ENCODE data around the gene PTPRC.
"Not testable (repeated sequence)": the region's sequence is repeated elsewhere in the genome, so short reads cannot be mapped to it uniquely, and the experiment has no call there.

The PTPRC gene, protein sequence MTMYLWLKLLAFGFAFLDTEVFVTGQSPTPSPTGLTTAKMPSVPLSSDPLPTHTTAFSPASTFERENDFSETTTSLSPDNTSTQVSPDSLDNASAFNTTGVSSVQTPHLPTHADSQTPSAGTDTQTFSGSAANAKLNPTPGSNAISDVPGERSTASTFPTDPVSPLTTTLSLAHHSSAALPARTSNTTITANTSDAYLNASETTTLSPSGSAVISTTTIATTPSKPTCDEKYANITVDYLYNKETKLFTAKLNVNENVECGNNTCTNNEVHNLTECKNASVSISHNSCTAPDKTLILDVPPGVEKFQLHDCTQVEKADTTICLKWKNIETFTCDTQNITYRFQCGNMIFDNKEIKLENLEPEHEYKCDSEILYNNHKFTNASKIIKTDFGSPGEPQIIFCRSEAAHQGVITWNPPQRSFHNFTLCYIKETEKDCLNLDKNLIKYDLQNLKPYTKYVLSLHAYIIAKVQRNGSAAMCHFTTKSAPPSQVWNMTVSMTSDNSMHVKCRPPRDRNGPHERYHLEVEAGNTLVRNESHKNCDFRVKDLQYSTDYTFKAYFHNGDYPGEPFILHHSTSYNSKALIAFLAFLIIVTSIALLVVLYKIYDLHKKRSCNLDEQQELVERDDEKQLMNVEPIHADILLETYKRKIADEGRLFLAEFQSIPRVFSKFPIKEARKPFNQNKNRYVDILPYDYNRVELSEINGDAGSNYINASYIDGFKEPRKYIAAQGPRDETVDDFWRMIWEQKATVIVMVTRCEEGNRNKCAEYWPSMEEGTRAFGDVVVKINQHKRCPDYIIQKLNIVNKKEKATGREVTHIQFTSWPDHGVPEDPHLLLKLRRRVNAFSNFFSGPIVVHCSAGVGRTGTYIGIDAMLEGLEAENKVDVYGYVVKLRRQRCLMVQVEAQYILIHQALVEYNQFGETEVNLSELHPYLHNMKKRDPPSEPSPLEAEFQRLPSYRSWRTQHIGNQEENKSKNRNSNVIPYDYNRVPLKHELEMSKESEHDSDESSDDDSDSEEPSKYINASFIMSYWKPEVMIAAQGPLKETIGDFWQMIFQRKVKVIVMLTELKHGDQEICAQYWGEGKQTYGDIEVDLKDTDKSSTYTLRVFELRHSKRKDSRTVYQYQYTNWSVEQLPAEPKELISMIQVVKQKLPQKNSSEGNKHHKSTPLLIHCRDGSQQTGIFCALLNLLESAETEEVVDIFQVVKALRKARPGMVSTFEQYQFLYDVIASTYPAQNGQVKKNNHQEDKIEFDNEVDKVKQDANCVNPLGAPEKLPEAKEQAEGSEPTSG (N-terminal part only)

DNA sequence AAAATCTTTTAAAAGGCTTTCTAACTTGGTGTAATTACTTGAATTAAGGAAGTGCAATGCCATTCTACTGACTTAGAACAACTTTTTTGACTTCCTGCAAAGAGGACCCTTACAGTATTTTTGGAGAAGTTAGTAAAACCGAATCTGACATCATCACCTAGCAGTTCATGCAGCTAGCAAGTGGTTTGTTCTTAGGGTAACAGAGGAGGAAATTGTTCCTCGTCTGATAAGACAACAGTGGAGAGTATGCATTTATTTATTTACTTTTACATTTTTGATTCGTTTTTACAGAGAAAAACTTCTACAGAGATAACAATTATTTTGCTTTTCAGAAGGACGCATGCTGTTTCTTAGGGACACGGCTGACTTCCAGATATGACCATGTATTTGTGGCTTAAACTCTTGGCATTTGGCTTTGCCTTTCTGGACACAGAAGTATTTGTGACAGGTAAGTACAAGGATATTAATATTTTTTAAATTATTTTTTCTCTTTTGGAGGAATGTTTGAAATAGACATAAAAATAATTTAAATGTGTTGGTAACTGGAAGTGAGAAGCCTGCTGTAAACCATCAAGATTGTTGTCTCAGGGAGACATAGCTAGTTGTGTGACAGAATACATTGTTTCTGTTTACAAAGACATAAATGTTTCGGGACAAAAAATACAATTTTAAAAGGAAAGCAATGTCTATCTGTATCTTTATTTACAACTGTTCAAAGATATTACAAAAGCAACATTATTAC, at the start of gene PTPRC:
Gene PTPRC (plus strand): TSS at position 147 of the 742 bp plus-strand sequence. CDS start 229 bp downstream, at position 376.
- DNase-seq (ENCODE audit: low read depth in 2 of 2) = no peak

DNA sequence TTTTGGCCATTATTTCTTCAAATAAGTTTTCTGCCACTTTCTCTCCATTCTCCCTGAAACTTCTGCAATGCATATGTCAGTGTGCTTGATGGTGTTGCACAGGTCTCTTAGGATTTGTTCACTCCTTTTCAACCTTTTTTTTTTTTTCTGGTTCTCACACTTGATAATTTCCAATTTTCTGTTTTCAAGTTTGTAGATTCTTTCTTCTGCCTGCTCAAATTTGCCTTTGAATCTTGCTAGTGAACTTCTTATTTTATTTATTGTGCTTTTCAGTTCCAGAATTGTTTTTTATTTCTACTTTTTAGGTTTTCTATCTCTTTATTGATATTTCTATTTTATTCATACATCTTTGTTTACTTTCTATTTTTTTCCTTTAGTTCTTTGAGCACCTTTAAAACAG, 48.4 kb upstream of the PTPRC start:
- DNase-seq (ENCODE audit: low read depth in 2 of 2) = no peak

DNA sequence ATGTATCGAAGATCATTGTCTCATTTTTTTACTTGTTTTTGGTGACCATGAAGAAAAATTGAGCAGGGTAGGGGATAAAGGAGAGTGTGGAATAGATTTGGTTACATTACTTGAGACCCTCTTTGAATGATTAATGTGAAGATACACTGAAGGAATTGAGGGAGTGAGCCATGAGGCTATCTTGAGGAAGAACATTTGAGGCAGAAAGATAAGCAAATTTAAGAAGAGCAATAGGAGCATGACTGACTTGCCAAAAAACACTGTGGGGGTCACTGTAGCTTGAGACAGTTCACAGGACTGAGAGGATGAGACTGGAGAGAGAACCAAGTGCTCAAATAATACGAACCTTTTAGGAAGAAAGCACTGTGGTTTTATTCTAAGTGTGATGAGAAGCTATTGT, 43.1 kb upstream of the PTPRC start:
- DNase-seq (ENCODE audit: low read depth in 2 of 2) = no peak

DNA sequence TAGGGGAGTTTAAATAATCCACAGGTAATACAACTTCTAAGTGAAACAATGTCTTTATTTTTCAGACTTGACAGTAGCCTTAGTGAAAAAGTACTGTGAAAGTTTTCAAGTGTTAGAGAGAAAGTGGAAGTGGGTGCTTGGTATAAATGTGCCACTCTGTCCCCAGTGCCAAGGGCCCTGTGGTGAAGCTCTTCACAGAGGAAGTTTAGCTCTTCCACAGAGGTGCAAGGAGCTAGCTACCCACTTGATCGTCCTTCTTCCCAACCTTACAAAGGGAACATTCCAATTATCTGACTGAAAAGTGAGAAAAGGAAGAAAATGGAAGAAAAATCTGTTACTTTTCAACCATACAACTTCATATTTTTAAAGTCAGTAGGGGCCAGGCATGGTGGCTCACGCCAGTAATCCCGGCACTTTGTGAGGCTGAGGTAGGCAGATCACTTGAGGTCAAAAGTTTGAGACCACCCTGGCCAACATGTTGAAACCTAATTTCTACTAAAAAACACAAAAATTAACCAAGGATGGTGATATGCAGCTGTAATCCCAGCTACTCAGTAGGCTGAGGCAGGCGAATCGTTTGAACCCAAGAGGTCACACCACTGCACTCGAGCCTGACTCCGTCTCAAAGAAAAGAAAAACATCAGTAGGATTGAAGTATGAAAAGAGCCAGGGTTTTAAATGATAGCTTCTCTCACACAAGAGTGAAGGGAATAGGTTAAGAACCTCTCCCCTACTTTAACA, 41.0 kb upstream of the PTPRC start:
- DNase-seq (ENCODE audit: low read depth in 2 of 2) = no peak

DNA sequence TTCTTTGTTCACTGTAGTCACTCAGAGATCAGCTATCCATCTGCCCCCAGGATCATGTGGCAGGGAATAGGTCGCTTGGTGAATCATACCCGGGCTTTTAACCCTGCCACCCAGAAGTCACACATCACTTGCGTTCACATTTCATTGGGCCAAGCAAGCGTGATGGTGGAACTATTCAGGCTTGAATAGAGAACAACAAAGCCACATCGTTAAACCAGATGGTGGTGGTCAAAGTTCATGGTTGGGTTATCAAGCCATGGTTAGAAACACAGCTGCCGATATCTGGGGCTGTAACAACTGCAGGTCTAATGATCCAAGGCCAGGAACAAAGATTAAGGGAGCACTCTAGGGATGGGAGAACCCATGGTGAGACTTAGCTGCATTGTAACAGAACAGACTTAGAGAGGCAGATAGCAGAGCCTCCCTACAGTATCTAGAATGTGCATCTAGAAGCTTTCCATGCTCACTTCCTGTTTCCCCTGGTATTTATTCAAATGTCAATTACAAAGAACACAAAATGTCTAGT, 40.0 kb upstream of the PTPRC start:
- DNase-seq (ENCODE audit: low read depth in 2 of 2) = no peak

DNA sequence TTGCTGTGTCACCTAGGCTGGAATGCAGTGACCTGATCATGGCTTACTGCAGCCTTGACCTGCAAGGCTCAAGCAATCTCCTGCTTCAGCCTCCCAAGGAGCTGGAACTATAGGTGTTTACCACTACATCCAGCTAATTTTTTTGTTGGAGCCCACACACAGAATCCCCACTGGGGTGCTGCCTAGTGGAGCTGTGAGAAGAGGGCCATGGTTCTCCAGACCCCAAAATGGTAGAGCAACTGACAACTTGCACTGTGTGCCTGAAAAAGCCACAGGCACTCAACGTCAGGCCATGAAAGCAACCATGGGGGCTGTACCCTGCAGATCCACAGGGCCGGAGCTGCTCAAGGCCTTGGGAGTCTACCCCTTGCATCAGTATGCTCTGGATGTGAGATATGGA, 39.1 kb upstream of the PTPRC start:
- no peak for DNase-seq (ENCODE audit: low read depth in 2 of 2)

DNA sequence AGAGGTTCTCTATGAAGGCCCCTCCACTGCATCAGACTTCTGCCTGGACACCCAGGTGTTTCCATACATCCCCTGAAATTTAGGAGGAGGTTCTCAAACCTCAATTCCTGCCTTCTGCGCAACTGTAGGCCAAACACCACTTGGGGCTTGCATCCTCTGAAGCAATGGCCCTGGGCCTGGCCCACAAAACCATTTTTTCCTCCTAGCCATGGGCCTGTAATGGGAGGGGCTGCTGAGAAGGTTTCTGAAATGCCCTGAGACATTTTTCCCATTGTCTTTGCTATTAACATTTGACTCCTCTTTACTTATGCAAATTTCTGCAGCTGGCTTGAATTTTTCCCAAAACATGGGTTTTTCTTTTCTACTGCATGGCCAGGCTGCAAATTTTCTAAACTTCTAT, 37.9 kb upstream of the PTPRC start:
- DNase-seq (ENCODE audit: low read depth in 2 of 2) = no peak

DNA sequence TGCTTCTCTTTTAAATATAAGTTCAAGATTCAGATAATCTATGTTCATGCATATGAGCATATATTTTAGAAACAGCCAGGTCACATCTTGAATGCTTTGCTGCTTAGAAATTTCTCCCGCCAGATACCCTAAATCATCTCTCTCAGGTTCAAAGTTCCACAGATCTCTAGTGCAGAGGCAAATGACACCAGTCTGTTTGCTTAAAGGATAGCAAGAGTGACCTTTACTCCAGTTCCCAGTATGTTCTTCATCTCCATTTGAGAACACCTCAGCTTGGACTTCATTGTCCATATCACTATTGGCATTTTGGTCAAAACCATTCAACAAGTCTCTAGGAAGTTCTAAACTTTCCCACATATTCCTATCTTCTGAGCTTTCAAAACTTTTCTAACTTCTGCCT, 37.5 kb upstream of the PTPRC start:
- DNase-seq (ENCODE audit: low read depth in 2 of 2) = not testable (repeated sequence)

DNA sequence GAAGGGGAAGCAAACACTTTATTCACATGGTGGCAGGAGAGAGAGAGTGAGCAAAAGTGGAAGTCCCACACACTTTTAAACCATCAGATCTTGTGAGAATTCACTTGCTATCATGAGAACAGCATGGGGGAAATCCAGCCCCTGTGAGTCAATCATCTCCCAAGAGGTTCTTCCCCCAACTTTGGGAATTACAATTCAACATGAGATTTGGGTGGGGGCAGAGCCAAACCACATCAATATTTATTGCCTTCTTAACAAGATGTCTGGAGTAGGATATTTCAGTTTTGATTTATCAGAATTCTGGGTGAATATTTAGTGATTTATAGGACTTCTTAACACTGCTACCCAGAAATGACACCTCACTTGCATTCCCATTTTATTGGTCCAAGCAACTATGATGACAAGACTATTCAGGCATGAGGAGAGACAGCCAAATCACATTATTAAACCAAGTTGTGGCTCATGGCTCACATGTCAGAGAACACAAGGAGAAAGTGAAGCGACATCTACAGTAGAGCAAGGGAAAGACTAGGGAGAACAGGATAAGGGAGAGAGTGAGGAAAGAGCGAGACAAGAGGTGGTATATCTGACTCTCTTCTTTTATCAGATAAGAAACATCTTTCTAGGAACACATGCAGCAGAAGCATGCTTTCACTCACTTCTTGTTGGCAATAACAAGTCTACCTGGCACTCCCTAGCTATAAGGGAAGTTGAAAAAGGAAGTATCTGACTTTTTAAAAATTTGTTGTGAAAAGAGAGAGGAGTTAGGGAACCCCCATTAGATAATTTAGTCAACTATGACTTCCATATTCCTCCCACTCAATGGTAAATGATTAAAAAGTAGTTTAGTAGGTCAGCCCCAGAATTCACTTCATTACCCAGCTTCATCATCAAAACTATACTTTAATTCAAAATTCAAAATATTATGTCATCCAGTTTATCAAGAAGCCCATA, 36.6 kb upstream of the PTPRC start:
- no peak for DNase-seq (ENCODE audit: low read depth in 2 of 2)

DNA sequence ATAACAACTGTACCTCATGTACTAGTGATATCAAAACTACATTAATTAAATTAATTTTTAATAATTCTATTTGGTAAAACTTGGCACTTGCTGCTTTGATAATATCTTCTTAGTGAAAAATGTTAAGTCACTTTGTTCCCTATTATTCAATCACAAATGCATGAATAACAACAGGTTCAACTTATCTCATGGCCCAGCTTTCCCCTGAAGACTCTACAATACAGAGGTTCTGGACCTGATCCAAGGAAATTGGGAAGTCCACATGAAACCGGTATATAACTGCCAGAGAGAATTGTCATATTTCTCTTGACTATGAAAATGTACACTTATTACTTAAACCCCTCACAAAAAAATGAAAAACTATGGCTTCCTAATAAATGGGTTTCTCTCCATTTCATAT, 33.9 kb upstream of the PTPRC start:
- DNase-seq (ENCODE audit: low read depth in 2 of 2) = no peak

DNA sequence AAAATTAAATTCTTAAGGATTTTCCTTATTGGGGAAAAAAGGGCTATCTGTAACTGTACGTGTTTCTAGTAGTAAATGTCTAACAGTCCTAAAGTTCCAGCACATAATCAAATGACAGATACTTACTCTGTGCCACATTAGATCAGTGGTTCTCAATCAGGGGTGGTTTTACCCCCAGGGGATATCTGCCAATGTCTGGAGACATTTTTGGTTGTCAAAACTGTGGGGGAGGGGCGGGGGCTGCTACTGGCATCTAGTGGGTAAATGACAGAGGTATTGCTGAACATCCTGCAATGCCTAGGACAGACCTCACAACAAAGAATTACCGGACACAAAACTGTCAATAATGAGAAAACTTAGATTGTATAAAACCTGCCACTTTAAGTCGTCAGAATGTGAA, 33.4 kb upstream of the PTPRC start:
- no peak for DNase-seq (ENCODE audit: low read depth in 2 of 2)

DNA sequence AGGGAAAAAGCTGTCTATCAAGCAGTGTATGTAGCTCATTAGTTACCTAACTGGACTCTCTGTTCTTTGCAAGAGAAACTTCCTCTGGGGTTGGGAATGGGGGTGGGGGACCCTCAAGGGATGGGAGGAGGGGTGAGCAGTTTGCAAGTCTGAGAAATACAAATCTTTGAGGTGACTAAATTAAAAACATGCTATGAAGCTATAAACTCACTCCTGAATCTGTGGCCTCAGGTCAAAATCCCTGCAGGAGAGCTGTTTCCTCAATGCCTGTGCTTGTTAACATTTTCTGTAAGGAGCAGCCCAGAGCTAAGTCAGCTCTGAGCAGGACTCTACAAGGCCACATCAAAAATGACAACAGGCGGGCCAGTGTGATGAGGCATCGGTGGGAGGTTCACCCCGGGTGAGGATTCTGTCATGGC, 32.8 kb upstream of the PTPRC start:
- no peak for DNase-seq (ENCODE audit: low read depth in 2 of 2)

DNA sequence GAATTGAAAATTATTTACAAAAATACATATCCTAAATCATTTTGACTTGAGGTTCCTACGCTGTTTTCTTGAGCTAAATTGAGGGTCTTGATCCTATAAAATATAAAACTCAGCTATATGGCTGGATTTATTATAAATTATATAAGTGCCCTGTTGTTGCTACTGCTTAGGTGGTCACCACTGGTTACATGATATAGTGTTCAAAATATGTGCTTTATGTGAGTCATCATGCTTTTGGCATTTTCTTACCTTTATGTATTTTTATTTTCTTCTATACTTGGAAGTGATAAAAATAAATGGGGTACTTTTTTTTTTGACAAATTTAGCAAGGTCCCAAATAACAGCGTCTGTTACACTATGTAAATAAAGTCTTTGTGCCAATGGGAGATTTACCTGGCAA, 31.1 kb upstream of the PTPRC start:
- no peak for DNase-seq (ENCODE audit: low read depth in 2 of 2)

DNA sequence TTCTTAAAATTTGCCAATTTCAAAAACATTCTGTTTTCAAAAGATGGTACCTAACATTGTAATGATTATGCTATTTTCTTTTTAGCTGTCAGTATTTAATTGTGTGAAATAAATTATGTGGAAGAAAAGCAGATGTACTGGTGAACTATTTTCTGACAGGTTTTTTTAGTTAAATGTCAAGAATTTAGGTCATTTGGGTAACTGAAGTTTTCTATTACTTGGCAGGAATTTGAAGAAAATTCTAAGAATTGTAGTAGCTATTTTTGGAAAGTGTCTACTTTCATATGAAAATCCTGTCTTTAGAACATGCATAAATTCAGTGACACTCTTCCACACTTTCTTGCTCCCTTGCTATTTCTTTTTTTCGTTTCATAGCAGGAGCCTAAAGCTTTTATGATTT, 28.5 kb upstream of the PTPRC start:
- no peak for DNase-seq (ENCODE audit: low read depth in 2 of 2)

DNA sequence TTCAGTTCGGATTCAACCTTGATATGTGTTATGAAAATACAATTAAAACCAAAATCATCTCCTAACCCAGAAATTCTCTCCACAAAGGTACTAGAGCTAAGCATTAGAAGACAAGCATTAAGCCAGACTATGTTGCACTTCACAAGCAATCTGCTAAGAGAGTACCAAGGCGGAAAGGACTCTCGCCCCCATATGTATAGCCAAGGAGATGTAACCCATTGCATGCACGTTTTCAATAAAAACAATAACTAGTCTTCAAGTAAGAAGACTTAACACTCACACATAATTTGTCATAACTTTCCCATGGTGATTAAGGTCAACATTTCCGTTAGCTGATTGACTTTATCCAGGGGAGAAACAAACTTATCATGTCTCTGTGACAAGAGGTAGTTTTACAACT, 27.6 kb upstream of the PTPRC start:
- no peak for DNase-seq (ENCODE audit: low read depth in 2 of 2)

DNA sequence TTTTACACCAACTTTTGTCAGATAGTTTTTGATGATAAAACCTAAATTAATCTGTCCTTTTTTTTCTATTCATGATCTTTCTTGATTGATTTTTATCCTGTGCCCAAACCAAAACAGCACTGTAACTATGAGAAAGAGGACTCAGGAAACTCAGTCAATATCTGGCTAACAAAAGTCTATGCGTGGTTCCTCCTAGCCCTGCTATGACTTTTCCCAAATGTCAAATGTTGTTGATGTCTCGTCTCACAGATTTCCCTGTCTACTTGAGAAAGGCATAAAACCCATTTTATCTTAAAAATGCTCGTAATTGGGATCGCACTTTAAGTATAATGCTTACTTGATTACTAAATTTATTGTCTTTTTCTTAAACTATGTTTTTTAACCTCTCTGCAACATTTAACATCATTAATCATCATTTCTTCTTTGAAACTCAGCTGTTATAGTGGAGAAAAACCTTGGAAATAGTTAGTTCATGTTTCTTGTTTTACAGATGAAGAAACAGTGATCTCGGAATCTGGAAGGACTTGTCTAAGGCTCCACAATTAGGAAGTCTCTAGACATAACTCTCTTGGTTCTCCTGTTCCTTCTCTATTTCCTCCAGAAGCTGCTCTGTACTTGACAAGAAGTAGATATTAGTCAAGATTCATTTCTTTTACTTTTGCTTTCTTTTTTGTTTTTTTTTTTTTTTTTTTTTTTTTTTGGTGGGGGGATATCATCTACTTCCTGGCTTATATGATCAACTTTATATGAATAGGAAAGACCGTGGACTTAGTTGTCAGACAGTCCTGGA, 26.2 kb upstream of the PTPRC start:
- no peak for DNase-seq (ENCODE audit: low read depth in 2 of 2)

DNA sequence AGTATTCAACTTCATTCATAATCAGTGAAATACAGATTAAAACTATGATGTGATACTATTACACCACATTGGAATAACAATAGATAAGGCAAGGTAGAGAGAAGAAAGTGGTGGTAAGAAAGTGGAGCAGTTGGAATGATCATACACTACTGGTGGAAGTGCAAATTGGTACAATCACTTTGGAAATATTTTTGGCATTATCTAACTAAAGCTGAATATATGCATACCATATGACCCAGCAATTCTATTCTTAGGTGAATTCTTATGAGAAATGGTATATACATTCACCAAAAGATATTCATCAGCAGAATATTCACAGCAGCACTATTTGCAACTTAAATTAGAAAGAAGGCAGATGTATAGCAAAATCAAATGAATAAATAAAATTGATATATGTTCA, 21.4 kb upstream of the PTPRC start:
- no peak for DNase-seq (ENCODE audit: low read depth in 2 of 2)

DNA sequence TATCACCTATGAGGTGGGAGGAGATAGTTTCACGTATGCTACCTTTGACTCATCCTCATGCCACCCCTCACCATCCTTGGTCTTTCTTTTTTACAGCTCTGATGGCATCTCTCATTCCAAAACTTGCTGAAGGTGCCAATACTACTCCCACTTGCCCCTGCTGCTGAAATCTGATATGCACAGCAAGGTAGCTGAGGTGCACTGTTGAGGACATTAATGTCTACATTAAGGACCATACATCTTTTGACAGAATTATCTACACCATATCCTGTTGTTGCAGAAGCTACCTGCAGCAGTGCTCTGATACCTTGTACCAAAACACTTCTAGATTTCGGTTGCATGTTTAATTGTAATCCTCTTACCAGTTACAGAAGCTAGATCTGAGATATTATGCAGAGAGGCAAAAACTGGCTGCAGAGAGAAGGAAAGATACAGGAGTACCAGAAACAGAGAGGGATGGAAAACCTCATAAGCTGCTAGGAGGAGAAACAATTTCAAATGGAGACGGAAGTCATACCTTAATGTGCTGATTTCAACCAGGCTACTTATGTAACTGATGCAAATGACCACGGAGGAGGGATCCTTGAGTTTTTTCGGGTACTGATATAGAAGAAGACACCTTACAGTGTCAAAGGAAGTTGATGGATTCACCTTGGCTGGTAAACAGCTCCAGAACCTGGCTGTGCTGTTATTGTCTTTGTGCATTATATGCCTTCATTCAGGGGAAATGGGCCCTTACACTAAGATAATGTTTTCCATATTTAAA, 19.3 kb upstream of the PTPRC start:
- DNase-seq (ENCODE audit: low read depth in 2 of 2) = no peak

Measured in stimulated activated CD4-positive, alpha-beta T cell treated with anti-CD3 and anti-CD28 coated beads, Interleukin-12 subunit alpha, Interleukin-12 subunit beta, amount 100 ng/mL, for 24 hours (primary cell).